Spleen (tissue), 7 donors: ENCODE data around the gene ADCY2.

Experiments
- POLR2A ChIP-seq, 3 donors: fragments of 450-650 bp; IDR thresholded peaks; one replicate each; pipeline ENCODE4 v1.5.1; 2017; ENCODE audit warnings: antibody characterized with exemption in 3 of 3, mild to moderate bottlenecking in 1 of 3
- TF ChIP-seq, protein P1 (sequence below), 11 experiments: fragments of 200-600 bp in 7 of 11; fragments of 450-650 bp in 4 of 11; sonication (generic) in 4 of 11; IDR thresholded peaks in 8 of 11; conservative IDR thresholded peaks in 3 of 11; 1 replicate in 7 of 11; 2 replicates in 4 of 11; pipeline versions ENCODE4 v1.4.0 to v1.8.0; 2016 to 2021; ENCODE audit warnings: antibody characterized with exemption in 11 of 11, inconsistent platforms in 4 of 11, mild to moderate bottlenecking in 1 of 11
- donor health status: DM: no; HTN: no; CAD: no; lungs with moderate emphysema.
- donor health status: DM: no; HTN: no; CAD: no.
- donor health status: DM: no; HTN: no; CAD: no.

DNA sequence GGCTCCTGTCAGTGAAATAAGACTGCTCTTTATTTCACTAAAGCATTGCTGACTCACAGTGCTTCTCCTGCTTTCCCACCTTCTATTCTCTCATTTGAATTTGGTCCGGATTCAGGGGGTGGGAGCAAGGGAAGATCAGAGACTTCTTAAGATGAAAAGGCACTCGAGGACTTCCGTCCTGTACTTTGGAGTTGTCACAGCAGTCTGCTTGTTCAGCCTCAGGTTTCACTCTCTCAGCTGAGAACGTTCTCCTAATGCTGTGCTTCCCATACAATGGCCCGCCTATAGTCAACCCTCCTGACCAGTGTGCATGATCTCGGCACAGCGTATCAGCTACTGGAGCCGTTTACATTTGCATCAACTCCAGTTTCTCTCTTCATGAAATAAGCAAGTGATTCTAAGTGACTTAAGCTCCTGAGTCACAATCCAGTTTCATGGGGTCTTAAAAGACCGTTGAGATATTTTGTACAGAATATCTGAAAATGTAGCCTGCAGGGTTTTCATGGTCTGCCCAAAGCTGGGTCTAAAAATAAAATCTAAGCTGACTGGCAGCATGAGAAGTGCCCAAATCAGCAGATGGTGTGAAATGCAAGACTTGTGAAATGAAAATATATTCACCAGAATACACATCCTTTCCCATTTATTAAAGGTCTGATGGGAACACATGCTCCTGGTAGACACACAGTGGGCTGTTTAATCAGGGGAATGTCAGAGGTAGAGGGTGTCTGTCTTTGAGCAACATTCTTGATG lies 145.0 kb downstream of the ADCY2 start:
- TF ChIP-seq, protein P1, sequence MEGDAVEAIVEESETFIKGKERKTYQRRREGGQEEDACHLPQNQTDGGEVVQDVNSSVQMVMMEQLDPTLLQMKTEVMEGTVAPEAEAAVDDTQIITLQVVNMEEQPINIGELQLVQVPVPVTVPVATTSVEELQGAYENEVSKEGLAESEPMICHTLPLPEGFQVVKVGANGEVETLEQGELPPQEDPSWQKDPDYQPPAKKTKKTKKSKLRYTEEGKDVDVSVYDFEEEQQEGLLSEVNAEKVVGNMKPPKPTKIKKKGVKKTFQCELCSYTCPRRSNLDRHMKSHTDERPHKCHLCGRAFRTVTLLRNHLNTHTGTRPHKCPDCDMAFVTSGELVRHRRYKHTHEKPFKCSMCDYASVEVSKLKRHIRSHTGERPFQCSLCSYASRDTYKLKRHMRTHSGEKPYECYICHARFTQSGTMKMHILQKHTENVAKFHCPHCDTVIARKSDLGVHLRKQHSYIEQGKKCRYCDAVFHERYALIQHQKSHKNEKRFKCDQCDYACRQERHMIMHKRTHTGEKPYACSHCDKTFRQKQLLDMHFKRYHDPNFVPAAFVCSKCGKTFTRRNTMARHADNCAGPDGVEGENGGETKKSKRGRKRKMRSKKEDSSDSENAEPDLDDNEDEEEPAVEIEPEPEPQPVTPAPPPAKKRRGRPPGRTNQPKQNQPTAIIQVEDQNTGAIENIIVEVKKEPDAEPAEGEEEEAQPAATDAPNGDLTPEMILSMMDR (IDR thresholded peaks at IDR 0.05 in 8 of 11, conservative IDR thresholded peaks at IDR 0.05 in 3 of 11), result no peak
- TF ChIP-seq POLR2A (IDR thresholded peaks at IDR 0.05), result no peak
